IMR-90 (cell line): ENCODE results near the gene GPR107. TPM values are rescaled to one million over a fixed set of nuclear protein-coding genes. Genes with fewer than 3 reads are reported as not detected.
A peak's percentile ranks its signal among the peaks of the same experiment; 100 is the strongest.

Experiments
- ATAC-seq: fragments of 200-7000 bp; cut with Tn5 transposase; 2 replicates; pipeline ENCODE4 v1.9.1; 2020; ENCODE audit warnings: low read depth, mild to moderate bottlenecking, moderate library complexity
- BruUV-seq: library from RNA; stranded (reverse); fragments of 400-500 nt; replicated peaks from 2 replicates; lab custom pipeline; 2021; lab: Mats Ljungman, UMichigan
- CTCF ChIA-PET: fragments of 300-600 bp; formaldehyde crosslinking; extraction: SDS; loops from one replicate; lab custom pipeline; 2021; ENCODE audit warnings: antibody characterized with exemption; lab: Yijun Ruan, JAX
- POLR2A ChIA-PET: fragments of 300-600 bp; sonication (Branson Sonifier 250); formaldehyde crosslinking; loops from one replicate; lab custom pipeline; 2022; ENCODE audit warnings: antibody characterized with exemption; ENCODE audit not compliant: unreplicated experiment; lab: Charles Lee
- DNase-seq: peaks from one replicate; pipeline ENCODE4 v3.0.0; 2013
- H2AFZ ChIP-seq: replicated peaks from 2 replicates; pipeline ENCODE3; 2013; ENCODE audit warnings: low read length, mild to moderate bottlenecking; ENCODE audit not compliant: poor library complexity
- H2AK5ac ChIP-seq: 2 replicates; pipeline ENCODE4 v1.6.1; 2013; ENCODE audit warnings: low read depth, low read length, inconsistent platforms
- H2AK9ac ChIP-seq: replicated peaks from 2 replicates; pipeline ENCODE3; 2013; ENCODE audit warnings: mild to moderate bottlenecking, low read depth, low read length, moderate library complexity; ENCODE audit not compliant: poor library complexity
- H2BK120ac ChIP-seq: 2 replicates; pipeline ENCODE4 v1.6.1; 2013; ENCODE audit warnings: low read depth, low read length, inconsistent platforms
- H2BK15ac ChIP-seq: 3 replicates; pipeline ENCODE4 v1.6.1; 2013; ENCODE audit warnings: low read depth, low read length, inconsistent platforms
- H2BK20ac ChIP-seq: 2 replicates; pipeline ENCODE4 v1.6.1; 2013; ENCODE audit warnings: low read depth, mild to moderate bottlenecking, inconsistent platforms, low read length, moderate library complexity
- H2BK5ac ChIP-seq: 2 replicates; pipeline ENCODE4 v1.6.1; 2013; ENCODE audit warnings: mild to moderate bottlenecking, low read depth, low read length, inconsistent platforms; ENCODE audit not compliant: poor library complexity, severe bottlenecking
- H3K14ac ChIP-seq: replicated peaks from 2 replicates; pipeline ENCODE4 v1.6.1; 2013; ENCODE audit warnings: low read depth, low read length, inconsistent platforms
- H3K18ac ChIP-seq: 2 replicates; pipeline ENCODE4 v1.6.1; 2013; ENCODE audit warnings: low read depth, low read length, control low read depth
- H3K23ac ChIP-seq: 2 replicates; pipeline ENCODE4 v1.6.1; 2013; ENCODE audit warnings: low read depth, low read length, inconsistent platforms
- H3K27ac ChIP-seq: 2 replicates; pipeline ENCODE4 v1.5.1; 2013; ENCODE audit warnings: mild to moderate bottlenecking, control low read depth, low read length; ENCODE audit not compliant: insufficient read depth
- H3K27me3 ChIP-seq: 2 replicates; pipeline ENCODE4 v1.6.1; 2013; ENCODE audit warnings: low read length; ENCODE audit not compliant: control insufficient read depth, insufficient read depth
- H3K36me3 ChIP-seq: 2 replicates; pipeline ENCODE4 v1.6.1; 2013; ENCODE audit warnings: low read length, mixed read lengths; ENCODE audit not compliant: control insufficient read depth, insufficient read depth
- H3K4ac ChIP-seq: 2 replicates; pipeline ENCODE4 v1.6.1; 2013; ENCODE audit warnings: low read depth, low read length, inconsistent platforms
- H3K4me1 ChIP-seq: 2 replicates; pipeline ENCODE4 v1.6.1; 2013; ENCODE audit warnings: low read length, mixed read lengths; ENCODE audit not compliant: control insufficient read depth, insufficient read depth
- H3K4me2 ChIP-seq: 2 replicates; pipeline ENCODE4 v1.6.1; 2013; ENCODE audit warnings: low read depth, mild to moderate bottlenecking, control low read depth, low read length, moderate library complexity
- H3K4me3 ChIP-seq: 2 replicates; pipeline ENCODE4 v1.5.1; 2013; ENCODE audit warnings: low read depth, mild to moderate bottlenecking, control low read depth, low read length, moderate library complexity; ENCODE audit not compliant: insufficient read depth
- H3K56ac ChIP-seq: 2 replicates; pipeline ENCODE4 v1.6.1; 2013; ENCODE audit warnings: low read length, inconsistent platforms; ENCODE audit not compliant: insufficient read depth; ENCODE audit errors: extremely low read depth
- H3K79me1 ChIP-seq, 2 experiments: 2 replicates each; pipeline ENCODE4 v1.6.1; 2013; ENCODE audit warnings: low read length in 2 of 2, inconsistent platforms in 1 of 2, low read depth in 1 of 2
- H3K9ac ChIP-seq: 2 replicates; pipeline ENCODE4 v1.6.1; 2013; ENCODE audit warnings: low read depth, low read length, control low read depth
- H3K9me1 ChIP-seq: 2 replicates; pipeline ENCODE4 v1.6.1; 2013; ENCODE audit warnings: low read length, inconsistent platforms; ENCODE audit not compliant: insufficient read depth
- H3K9me3 ChIP-seq: 2 replicates; pipeline ENCODE4 v1.6.1; 2013; ENCODE audit warnings: low read length; ENCODE audit not compliant: control insufficient read depth, insufficient read depth
- H4K20me1 ChIP-seq: 2 replicates; pipeline ENCODE4 v1.6.1; 2013; ENCODE audit warnings: low read length, inconsistent platforms; ENCODE audit not compliant: insufficient read depth
- H4K5ac ChIP-seq: 2 replicates; pipeline ENCODE4 v1.6.1; 2013; ENCODE audit warnings: mild to moderate bottlenecking, low read depth, low read length, control low read depth
- H4K8ac ChIP-seq, 2 experiments: 2 replicates each; pipeline ENCODE4 v1.6.1; 2013; ENCODE audit warnings: low read depth in 2 of 2, low read length in 2 of 2, control low read depth in 1 of 2, inconsistent platforms in 1 of 2
- H4K91ac ChIP-seq: 2 replicates; pipeline ENCODE4 v1.6.1; 2013; ENCODE audit warnings: low read depth, low read length, inconsistent platforms; ENCODE audit not compliant: insufficient read depth
- BHLHE40 ChIP-seq: fragments of 150-350 bp; IDR thresholded peaks from 2 replicates; pipeline ENCODE4 v1.6.1; 2016; ENCODE audit warnings: mild to moderate bottlenecking, low read depth, low read length
- CEBPB ChIP-seq: IDR thresholded peaks from 2 replicates; pipeline ENCODE4 v1.6.1; 2012; ENCODE audit warnings: low read depth, low read length, improper control_type of control experiment
- MAZ ChIP-seq: IDR thresholded peaks from 2 replicates; pipeline ENCODE4 v1.6.1; 2012; ENCODE audit warnings: low read depth, mild to moderate bottlenecking, low read length, improper control_type of control experiment, moderate library complexity, borderline replicate concordance
- NFE2L2 ChIP-seq: fragments of 150-350 bp; IDR thresholded peaks from 2 replicates; pipeline ENCODE4 v1.6.1; 2016; ENCODE audit warnings: low read depth, mild to moderate bottlenecking, low read length
- POLR2A ChIP-seq: IDR thresholded peaks from 2 replicates; pipeline ENCODE4 v1.6.1; 2012; ENCODE audit warnings: mild to moderate bottlenecking, low read depth, low read length
- RCOR1 ChIP-seq: IDR thresholded peaks from 2 replicates; pipeline ENCODE4 v1.6.1; 2012; ENCODE audit warnings: mild to moderate bottlenecking, low read length, improper control_type of control experiment; ENCODE audit not compliant: insufficient replicate concordance
- RFX5 ChIP-seq: IDR thresholded peaks from 2 replicates; pipeline ENCODE4 v1.8.0; 2012; ENCODE audit warnings: low read depth, mild to moderate bottlenecking, low read length, moderate library complexity
- SMC3 ChIP-seq: fragments of 150-350 bp; IDR thresholded peaks from 2 replicates; pipeline ENCODE4 v1.6.1; 2016; ENCODE audit warnings: low read depth, mild to moderate bottlenecking, antibody characterized with exemption, low read length, moderate library complexity
- USF2 ChIP-seq: fragments of 150-350 bp; IDR thresholded peaks from 2 replicates; pipeline ENCODE4 v1.6.1; 2017; ENCODE audit warnings: mild to moderate bottlenecking, antibody characterized with exemption, low read length, low read depth
- WGBS, 2 experiments: methylation state at CpG; one replicate each; pipeline versions ENCODE4 v1.1.5 to v1.1.7; 2013; ENCODE audit warnings: missing lambda C conversion rate in 2 of 2; ENCODE audit not compliant: insufficient read length in 1 of 2; ENCODE audit errors: extremely low coverage in 2 of 2; 5-methylcytosine and 5-hydroxymethylcytosine counted together
- dilution Hi-C: fragments of 300-500 bp; cut with HindIII; formaldehyde crosslinking; loops from one replicate; pipeline ENCODE4 v1.14.3; 2018; ENCODE audit warnings: low sequenced_read_pairs; ENCODE audit not compliant: unreplicated experiment
- in situ Hi-C: fragments of 300-500 bp; cut with MboI; formaldehyde crosslinking; loops from 3 replicates; pipeline ENCODE4 v1.14.3; 2019; ENCODE audit warnings: low sequenced_read_pairs, inconsistent platforms, mixed read lengths
- intact Hi-C: fragments of 100-400 bp; cut with micrococcal nuclease; formaldehyde crosslinking; loops from 2 replicates; pipeline ENCODE4 v1.10.0; 2022
- polyA plus RNA-seq, 3 experiments: library from polyadenylated mRNA; depleted of rRNA; stranded (reverse); fragments of >200 nt; gene quantifications; 2 replicates each; pipeline ENCODE4 v1.2.3, GENCODE V29; 2012; ENCODE audit warnings: low replicate concordance in 1 of 3
- total RNA-seq: library from RNA; depleted of rRNA; stranded (reverse); fragments of >200 nt; gene quantifications from 2 replicates; pipeline ENCODE4 v1.2.3, GENCODE V29; 2012

The GPR107 gene
- total and polyA plus RNA-seq, 2 of the 4 experiments (the other 2 are of a cell fraction): 16.7 to 21.6 TPM

GRCh38 chr9:130156672-130157071 is 103.0 kb downstream of the GPR107 start:
- peak; percentile 35; the same call in 1 of the 2 replicates for ATAC-seq
- intact Hi-C loops (no loop called here), dilution Hi-C loops (no loop called here), in situ Hi-C loops (no loop called here)
- WGBS, 2 experiments: 77% methylated on average over 2 of the region's 6 CpGs; no CpG with 5 or more reads in 1 of the 2 experiments
- H3K4me2 ChIP-seq: no peak overlapping the region
- H3K56ac ChIP-seq: no peak overlapping the region
- H2AFZ ChIP-seq: peak overlapping the region; percentile 56
- no peaks in the 10 kb centered on the region for H3K9me1 ChIP-seq
- ChIA-PET POLR2A (no interaction called here), CTCF (interaction anchor here (1.0 kb wide), 1 partner anchor 36 kb away, joined by 3 read pairs; no protein-coding TSS in a partner anchor)
- H2AK9ac ChIP-seq: peak overlapping the region; percentile 33
- H3K23ac ChIP-seq: no peak overlapping the region
- H3K9me3 ChIP-seq: no peaks in the 10 kb centered on the region
- no peak overlapping the region for H4K8ac ChIP-seq
- no peak overlapping the region for H3K18ac ChIP-seq
- H3K79me1 ChIP-seq: no peaks in the 10 kb centered on the region
- no peak overlapping the region for H4K5ac ChIP-seq
- H2BK20ac ChIP-seq: no peak overlapping the region
- H4K91ac ChIP-seq: no peak overlapping the region
- no peak overlapping the region for H2AK5ac ChIP-seq
- no peak overlapping the region for H3K27ac ChIP-seq
- BruUV-seq: no TSS peak
- no peaks in the 10 kb centered on the region; the same call in 1 of the 2 replicates for H3K27me3 ChIP-seq
- no peak for DNase-seq
- H3K4me3 ChIP-seq: no peak overlapping the region
- no peaks in the 10 kb centered on the region for H3K4me1 ChIP-seq
- H3K4ac ChIP-seq: no peak overlapping the region
- H2BK120ac ChIP-seq: no peak overlapping the region
- H2BK15ac ChIP-seq: no peak overlapping the region
- no peak overlapping the region for H2BK5ac ChIP-seq
- TF ChIP-seq SMC3: no peak
- no peak for TF ChIP-seq RFX5
- TF ChIP-seq POLR2A: no peak
- no peak for TF ChIP-seq BHLHE40
- TF ChIP-seq USF2: no peak
- no peak for TF ChIP-seq CEBPB
- TF ChIP-seq NFE2L2: no peak
- TF ChIP-seq MAZ: no peak
- no peak for TF ChIP-seq RCOR1
- no peaks in the 10 kb centered on the region for H3K36me3 ChIP-seq
- no peaks in the 10 kb centered on the region for H4K20me1 ChIP-seq
- no peak overlapping the region for H3K9ac ChIP-seq
- H3K14ac ChIP-seq: no peak overlapping the region
